SHP77 (cell line): ENCODE data around the gene SNX4.

Source experiments
- DNase-seq, 2 experiments: peaks; one replicate each; lab custom pipeline; 2025; lab: John Stamatoyannopoulos, UW

Gene SNX4

GRCh38 chr3:125403789-125404188, 116.2 kb downstream of the SNX4 start:
- no peak for DNase-seq

- DNase-seq: no peak
Observed at GRCh38 chr3:125402639-125403038, 117.4 kb downstream of the SNX4 start.

GRCh38 chr3:125401402-125401801, 118.6 kb downstream of the SNX4 start:
- no peak for DNase-seq

GRCh38 chr3:125398952-125399351, 121.0 kb downstream of the SNX4 start:
- DNase-seq: no peak
